M059J (cell line): ENCODE measurements around the gene RTN4R. TPM values are rescaled to one million over a fixed set of nuclear protein-coding genes. Genes with fewer than 3 reads are reported as not detected.

Source experiments
- DNase-seq: peaks from one replicate; pipeline ENCODE4 v3.0.0-alpha.2; 2012; ENCODE audit warnings: low read depth
- total RNA-seq: library from RNA; depleted of rRNA; stranded (reverse); fragments of >200 nt; shearing (Covaris generic); gene quantifications from 2 replicates; pipeline ENCODE4 v1.2.3, GENCODE V29; 2014

Gene RTN4R
- total RNA-seq, 1 experiment from 2014 or later, result 2.4 TPM

DNA sequence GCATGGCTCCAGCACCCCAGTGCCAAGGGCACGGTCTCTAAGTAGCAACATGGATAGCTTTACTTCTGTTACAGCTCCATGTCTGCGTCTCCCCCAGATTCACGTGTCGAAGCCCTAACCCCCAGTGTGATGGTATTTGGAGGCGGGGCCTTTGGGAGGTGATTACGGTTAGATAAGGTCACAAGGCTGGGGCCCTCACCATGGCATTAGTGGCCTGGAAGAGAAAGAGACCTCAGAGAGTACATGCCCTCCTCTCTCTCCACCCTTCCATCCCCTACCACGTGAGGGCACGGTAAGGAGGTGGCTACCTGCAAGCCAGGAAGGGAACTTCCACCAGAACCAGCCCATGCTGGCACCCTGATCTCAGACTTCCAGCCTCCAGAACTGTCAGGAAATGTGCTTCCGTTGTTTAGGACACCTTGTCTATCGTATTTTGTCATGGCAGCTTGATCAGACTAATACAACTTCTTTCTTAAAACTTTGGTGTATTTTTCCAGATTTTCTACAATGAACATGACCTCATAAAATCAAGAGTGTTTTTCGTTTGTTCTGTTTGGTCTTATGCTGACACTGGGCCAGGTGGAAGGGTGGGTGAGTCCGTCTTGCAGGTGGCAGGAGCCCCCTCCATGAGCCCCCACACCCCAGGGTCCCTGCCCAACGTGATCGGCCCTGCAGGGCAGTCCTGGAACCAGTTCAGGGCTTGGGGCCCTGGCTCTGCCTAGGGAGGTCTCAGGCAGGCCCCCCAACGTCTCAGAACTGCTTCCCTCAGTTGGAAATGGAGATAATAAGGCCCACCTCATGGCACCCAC is 10.7 kb downstream of the RTN4R start:
- no peak for DNase-seq

- DNase-seq, result no peak
Observed at GRCh38 chr22:20256551-20257211, 11.4 kb downstream of the RTN4R start.

DNA sequence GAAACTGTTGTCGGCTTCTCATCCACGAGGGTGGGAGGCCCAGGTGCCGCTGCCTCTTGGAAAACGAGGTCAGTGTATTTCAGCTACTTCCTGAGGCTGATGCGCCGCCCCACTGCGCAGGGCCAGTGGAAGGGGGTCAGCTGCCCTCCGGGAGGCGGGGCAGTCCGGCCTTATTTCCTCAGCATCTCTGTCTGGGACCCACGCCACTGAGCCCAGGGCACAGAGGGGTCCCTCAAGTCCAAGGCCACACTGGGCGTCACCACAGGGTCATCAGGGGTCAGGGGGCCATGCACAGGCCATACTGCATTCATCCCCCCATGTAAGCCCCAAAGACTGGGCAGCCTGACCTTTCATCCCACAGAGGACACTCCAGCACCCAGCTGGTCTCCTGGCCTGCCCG is 12.1 kb downstream of the RTN4R start:
- DNase-seq, result no peak

DNA sequence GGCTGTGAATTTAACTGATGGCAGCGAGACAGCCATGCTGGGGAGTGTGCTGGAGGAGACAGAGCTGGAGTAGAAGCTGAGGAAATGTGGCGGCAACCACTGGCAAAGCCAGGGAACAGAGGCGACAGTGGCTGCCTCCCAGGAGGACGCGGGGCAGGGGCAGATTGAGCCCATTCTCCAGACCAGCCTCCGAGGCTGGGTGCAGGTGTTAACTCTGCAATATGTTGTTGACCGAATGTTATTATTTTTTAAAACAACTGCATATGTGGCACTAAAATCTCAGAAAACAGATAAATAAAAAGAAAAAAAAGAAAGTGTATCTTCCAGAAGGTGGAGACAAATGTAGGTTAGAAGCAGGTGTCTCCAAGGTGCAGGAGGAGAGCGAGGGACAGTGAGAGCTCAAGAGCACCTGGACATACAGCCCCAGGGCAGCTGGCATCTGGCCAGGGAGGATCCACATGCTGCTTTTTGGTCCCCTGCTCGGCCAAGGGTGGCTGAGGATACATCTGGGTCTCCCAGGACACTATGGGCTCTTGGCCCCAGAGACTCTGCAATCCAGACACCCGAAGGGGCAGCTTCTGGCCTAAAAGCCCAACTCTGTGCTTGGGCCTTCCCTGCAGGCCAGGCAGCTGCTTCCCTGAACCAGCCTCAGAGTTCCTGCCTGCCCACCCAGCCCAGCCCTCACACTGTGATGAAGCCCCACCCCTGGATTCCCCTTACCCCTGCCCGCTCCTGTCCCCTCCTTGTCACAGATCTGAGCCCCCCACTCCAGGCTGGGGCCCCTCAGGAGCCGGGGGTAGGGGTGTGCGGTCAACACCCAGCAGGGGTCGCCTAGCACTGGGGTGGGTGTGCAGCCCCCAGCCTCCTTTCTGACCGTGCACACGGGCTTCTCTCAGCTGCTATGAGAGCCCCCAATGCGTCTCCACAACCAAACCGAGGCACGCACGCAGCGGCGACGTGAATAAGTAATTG is 12.9 kb downstream of the RTN4R start:
- DNase-seq, result no peak

DNA sequence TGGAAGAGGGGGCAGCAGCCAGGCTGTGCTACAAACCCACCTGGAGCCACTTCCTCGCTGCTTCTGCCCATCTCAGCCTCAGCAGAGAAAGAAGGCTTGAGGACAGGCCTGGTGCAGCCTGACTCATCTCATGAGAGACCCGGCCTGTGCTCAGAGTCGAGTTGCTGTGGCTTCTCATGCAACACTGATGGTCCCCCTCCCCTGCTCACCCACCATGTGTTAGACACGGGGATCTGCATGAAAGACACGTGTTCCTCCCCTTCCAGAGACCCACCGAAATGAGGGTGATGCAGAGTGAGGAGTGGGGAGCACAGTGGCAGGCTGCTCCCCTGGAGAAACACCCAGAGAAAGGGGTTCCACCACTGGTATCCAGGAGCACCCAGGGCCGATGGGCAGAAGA is 15.0 kb downstream of the RTN4R start:
- no peak for DNase-seq

DNA sequence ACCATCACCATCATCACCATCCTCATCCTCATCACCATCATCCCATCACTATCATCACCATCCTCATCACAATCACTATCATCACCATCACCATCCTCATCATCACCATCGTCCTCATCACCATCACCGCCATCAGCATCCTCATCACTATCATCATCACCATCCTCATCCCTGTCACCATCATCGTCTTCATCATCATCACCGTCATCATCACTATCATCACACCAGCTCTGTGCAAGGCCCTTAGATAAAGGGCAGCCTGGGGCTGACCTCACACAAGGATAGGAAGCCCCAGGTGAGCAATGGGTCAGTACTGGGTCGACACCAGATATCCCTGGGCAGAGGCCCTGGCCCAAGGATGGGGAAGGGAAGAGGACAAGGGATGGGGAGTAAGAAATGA is 16.1 kb downstream of the RTN4R start:
- no peak for DNase-seq

DNA sequence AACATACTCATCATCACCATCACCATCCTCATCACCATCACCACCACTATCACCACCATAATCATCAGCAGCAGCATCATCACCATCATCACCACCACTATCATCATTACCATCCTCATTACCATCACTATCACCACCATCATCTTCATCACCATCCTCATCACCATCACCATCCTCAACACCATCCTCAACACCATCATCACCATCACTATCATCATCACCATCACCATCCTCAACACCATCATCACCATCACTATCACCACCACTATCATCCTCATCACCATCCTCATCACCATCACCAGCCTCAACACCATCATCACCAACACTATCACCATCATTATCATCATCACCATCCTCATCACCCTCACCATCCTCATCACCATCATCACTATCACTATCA is 16.6 kb downstream of the RTN4R start:
- no peak for DNase-seq

- DNase-seq, result peak; percentile 30
Observed at GRCh38 chr22:20249797-20250354, 18.2 kb downstream of the RTN4R start.

DNA sequence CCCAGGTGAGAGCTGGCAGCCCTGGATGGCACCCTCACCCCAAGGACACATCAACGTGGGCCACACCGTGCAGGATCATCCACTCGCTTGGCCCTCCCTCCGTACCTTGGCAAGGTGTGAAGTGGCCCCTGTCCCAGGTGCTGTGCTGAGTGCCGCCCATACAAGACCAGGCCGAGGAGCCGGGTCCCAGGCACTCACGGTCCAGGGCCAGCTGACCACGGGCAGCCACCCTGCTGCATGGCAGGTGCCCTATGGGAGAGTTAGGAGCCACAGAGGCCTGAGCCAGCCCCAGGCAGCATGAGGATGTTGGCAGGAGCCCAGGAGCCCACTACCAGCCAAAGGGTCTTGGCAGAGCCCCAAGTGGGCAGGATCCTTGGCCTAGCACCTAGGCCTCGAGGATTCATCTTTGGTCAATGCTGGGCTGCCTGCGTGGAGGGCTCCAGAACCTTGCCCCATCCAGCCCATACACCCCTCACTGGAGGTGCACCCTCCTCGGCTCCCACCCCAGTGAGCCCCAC is 19.6 kb downstream of the RTN4R start:
- DNase-seq, result no peak

DNA sequence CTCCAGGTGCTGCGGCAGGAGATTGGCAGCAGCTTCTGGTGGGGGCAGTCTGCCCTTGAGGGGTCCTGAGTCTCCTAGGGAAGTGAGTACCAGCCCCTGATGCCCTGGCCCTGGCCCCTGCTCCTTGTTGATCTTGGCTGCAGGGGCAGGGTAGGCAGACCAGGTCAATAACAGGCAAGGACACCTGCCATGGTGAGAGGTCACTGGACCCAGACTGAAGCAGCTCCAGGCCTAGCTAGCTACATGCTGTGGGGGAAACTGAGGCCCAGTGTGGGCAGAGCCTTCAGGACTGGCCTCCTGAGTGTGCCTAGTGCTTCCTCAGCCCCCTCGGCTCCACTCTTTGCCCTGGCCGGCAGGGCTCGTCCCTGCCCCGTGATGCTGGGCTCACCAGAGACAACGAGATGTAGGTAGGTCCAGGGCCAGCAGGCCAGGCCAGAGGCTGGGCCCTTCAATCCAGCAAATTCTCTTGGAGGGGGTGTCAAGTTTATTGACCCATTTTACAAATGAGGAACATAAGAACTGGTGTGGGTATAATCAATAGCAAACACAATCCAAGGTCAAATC is 20.4 kb downstream of the RTN4R start:
- DNase-seq, result no peak

- peak; percentile 63 for DNase-seq
Observed at GRCh38 chr22:20247010-20247505, 21.1 kb downstream of the RTN4R start.

DNA sequence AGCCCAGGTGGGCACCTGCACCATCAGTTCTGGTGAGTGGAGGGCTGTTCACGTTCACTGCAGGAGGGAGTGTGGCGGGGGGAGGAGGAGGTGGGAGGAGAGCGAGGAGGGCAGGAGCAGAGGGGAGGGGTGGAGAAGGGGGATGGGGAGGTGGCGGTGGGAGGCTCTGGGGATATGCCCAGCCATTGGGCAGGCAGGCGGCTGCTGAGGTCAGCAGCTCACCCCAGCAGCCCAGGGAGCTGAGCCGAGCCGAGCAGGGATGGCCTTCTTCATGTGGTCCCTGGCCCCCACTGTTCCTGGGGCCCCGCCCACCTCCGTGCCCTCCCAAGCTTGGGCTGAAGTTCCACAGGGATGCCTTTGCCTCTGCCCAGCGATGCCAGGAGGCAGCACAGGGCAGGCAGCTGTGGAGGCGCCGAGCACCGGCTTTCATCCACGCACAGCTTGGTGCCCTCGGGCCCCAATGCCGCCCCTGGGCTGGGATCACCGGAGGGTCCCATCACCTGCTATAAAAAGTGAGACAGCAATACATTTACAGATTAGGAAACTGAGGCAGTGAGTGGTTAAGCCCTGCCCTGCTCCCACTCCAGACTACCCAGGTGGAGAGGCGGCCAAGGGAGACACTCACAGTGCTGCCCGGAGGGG is 21.6 kb downstream of the RTN4R start:
- DNase-seq, result no peak

DNA sequence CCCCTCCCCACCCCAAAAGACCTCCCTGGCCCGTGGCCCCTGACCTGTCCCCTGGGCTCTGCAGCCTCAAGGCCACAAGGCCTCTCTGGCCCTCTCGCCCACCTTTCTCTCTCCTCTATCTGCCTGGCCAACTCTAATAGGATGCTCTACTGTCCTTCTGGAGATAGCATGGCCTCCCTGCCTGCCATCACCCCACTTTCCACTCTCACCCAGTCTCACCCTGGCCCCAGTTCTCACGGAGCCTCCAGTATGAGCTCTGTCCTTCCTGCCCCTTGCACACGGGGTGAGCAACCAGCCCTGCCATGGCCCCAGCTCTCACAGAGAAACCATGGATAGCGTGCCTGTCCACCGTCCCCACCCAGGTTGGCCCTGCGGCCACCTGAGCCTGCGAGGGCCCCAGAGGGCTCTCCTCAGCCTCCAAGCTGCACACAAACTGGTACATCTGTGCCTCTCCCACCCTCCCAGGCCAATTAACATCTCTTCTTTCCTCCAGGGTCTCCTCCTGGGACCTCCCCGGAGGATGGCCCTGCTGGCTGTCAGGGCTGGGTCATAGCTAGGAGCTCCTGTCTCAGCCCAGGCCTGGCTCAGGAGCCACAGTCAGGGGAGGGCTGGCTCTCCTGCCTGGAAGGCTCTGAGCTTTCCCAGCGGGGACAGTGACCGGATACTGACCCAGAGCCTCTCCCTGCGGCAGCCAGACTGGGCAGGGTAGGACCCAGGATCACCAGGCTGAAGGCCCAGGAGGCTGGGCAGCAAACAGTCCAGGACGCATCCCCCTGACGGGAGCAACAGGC is 22.3 kb downstream of the RTN4R start:
- DNase-seq, result no peak

- no peak for DNase-seq
Observed at GRCh38 chr22:20244691-20245576, 23.2 kb downstream of the RTN4R start.

GRCh38 chr22:20244250-20244648 is 23.9 kb downstream of the RTN4R start:
- no peak for DNase-seq

- DNase-seq, result peak; percentile 67
Observed at GRCh38 chr22:20243537-20244249, 24.4 kb downstream of the RTN4R start.

DNA sequence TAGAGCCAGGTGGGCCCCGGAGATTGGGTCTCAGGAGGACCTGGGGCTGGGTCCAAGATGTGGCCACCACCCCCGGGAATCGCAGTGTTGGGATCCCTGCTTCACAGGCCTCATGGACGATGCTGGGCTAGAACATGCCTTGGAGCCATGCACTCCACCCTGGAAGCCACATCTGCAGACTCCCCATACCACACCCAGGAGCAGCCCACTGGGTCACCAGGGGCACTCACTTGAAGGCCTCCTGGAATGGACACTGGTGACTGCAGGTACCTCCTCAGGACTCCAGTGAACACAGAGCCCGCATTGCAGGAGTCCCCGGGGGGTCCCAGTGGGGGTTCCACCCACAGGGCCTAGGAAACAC is 25.0 kb downstream of the RTN4R start:
- no peak for DNase-seq
